Astrocyte (in vitro differentiated cells and primary cell): ENCODE measurements around the gene RGPD3.
"Not testable (repeated sequence)": the region's sequence is repeated elsewhere in the genome, so short reads cannot be mapped to it uniquely, and the experiment has no call there.

Source experiments
- CTCF ChIP-seq: IDR thresholded peaks from 2 replicates; pipeline ENCODE4 v1.5.1; 2011; ENCODE audit warnings: low read depth, mild to moderate bottlenecking, inconsistent platforms, low read length, moderate library complexity; ENCODE audit not compliant: insufficient read depth
- EZH2 ChIP-seq: IDR thresholded peaks from 2 replicates; pipeline ENCODE4 v1.6.1; 2012; ENCODE audit warnings: mild to moderate bottlenecking, low read length, inconsistent platforms; ENCODE audit not compliant: insufficient read depth

DNA sequence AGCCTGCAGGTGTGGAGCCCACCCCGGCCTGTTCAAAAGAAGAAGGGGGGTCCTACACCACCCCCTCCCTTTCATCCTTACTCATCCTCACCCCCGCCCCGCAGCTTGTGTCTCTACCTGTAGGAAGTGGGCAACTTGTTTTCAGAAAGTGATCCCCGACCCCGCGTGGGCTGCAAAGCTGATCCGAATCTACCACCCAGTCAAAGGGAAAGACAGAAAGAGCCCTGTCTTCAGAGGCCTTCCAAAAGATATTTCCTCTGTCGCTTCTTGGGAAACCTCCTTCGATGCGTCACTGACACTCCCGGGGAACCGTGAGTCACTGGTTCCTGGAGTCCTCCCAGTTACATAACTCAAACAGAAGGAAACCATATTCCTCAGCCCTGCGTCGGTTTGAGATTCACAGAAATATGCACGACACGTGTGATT is 43.3 kb upstream of the RGPD3 start:
- TF ChIP-seq CTCF, EZH2: not testable (repeated sequence)
